Measurements from ENCODE around the gene SOX8.

The SOX8 gene

DNA sequence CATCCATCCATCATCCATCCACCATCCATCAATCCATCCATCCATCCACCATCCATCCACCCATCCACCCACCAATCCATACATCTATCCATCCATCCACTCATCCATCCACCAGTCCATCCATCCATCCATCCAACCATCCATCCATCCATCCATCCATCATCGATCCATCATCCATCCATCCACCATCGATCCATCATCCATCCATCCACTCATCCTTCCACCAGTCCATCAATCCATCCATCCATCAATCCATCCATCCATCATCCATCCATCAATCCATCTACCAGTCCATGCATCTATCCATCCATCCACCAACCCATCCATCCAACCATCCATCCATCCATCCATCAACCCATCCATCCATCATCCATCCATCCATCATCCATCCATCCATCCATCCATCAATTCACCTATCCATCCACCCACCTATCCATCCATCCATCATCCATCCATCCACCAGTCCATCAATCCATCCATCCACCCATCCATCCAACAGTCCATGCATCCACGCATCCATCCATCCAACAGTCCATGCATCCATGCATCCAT, 51.6 kb downstream of the SOX8 start:
- ChIA-PET POLR2A (no interaction called here), CTCF (no interaction called here)
- DNase-seq (ENCODE audit: extremely low spot score), result no peak
- TF ChIP-seq, protein P1, sequence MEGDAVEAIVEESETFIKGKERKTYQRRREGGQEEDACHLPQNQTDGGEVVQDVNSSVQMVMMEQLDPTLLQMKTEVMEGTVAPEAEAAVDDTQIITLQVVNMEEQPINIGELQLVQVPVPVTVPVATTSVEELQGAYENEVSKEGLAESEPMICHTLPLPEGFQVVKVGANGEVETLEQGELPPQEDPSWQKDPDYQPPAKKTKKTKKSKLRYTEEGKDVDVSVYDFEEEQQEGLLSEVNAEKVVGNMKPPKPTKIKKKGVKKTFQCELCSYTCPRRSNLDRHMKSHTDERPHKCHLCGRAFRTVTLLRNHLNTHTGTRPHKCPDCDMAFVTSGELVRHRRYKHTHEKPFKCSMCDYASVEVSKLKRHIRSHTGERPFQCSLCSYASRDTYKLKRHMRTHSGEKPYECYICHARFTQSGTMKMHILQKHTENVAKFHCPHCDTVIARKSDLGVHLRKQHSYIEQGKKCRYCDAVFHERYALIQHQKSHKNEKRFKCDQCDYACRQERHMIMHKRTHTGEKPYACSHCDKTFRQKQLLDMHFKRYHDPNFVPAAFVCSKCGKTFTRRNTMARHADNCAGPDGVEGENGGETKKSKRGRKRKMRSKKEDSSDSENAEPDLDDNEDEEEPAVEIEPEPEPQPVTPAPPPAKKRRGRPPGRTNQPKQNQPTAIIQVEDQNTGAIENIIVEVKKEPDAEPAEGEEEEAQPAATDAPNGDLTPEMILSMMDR (IDR thresholded peaks at IDR 0.05; ENCODE audit: control extremely low read depth, extremely low read depth, low read depth, missing control alignments), result no peak

DNA sequence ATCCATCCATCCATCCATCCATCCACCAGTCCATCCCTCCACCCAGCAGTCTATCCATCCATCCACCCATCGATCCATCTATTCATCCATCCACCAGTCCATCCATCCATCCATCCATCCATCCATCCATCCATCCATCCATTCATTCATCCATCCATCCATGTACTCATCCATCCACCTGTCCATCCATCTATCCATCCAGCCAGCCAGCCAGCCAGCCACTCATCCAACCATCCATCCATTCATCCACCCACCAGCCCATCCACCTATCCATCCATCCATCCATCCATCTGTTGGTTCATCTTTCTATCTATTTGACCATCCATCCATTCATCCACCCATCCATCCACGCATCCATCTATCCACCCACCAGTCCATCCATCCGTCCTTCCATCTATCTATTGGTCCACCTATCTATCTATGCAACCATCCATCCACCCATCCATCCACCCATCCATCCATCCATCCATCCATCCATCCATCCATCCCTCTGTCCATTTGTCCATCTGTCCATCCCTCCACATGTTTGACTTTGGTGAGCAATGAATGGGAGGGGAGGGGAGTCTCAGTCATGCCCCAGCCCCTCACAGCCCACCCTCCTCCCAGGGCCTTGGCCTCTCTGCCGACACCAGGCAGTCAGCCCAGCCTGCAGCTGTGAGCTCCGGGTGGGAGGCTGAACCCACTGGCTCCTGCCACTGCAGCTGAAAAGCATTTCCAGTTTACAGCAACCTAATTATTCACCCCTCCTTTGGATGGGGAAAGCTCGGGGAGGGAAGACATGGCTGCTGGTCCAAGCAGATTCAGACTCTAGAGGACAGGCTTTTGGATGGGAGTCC, 52.9 kb downstream of the SOX8 start:
- POLR2A ChIA-PET, result no interaction called here
- DNase-seq (ENCODE audit: extremely low spot score), result no peak
- TF ChIP-seq, protein P1 (IDR thresholded peaks at IDR 0.05; ENCODE audit: control extremely low read depth, extremely low read depth, low read depth, missing control alignments), result no peak
- CTCF ChIA-PET, result no interaction called here

DNA sequence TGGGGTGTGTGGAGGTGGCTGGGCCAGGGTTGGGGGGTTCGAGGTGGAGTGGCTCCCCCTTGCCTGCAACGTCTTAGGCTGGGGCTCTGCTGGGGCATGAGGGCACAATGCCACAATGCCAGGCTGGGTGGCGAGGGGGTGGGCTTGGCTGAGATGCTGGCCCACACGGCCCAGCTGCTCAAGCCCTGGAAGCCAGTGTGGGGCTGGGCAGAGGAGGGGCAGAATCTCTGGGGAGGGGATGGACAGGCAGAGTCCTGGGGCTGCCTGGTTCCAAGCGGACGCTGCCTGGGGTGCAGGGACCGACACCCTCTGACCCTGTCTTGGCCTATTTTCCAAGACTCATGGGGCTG, 53.5 kb downstream of the SOX8 start:
- POLR2A ChIA-PET, result no interaction called here
- TF ChIP-seq, protein P1 (IDR thresholded peaks at IDR 0.05; ENCODE audit: control extremely low read depth, extremely low read depth, low read depth, missing control alignments), result no peak
- DNase-seq (ENCODE audit: extremely low spot score), result no peak
- CTCF ChIA-PET, result no interaction called here

DNA sequence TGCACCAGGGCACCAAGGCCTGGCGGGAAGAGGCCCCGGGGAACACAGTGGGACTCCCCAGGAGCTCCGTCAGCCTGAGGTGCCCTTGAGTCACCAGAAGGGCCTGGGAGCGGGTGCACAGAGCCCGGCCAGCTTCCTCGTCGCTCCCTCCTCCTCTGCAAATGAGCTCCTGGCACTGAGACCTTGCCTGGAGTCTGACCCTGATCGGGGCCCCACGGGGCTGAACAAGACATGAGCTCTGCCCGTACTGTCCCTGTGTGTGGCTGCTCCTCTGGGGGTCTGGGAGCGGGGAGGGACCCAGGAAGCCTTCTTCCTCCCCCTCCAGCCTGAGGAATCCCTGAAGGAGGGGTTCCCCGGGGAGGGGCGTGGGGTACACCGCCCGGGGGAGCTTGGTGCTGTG, 54.6 kb downstream of the SOX8 start:
- TF ChIP-seq, protein P1 (IDR thresholded peaks at IDR 0.05; ENCODE audit: control extremely low read depth, extremely low read depth, low read depth, missing control alignments), result no peak
- CTCF ChIA-PET, result no interaction called here
- POLR2A ChIA-PET, result no interaction called here
- no peak for DNase-seq (ENCODE audit: extremely low spot score)

Measured in GM10248 (cell line).